Stomach (tissue), 9 donors: ENCODE results near the gene TOP2A. TPM values are rescaled to one million over a fixed set of nuclear protein-coding genes. Genes with fewer than 3 reads are reported as not detected.

ENCODE experiments used
- DNase-seq, 2 donors: peaks; one replicate each; pipeline versions ENCODE4 v3.0.0 to v3.0.0-alpha.2; 2013 to 2019
- H3K27ac ChIP-seq, 5 donors: fragments of 200-600 bp in 4 of 5; sonication (generic) in 4 of 5; one replicate each; pipeline ENCODE4 v1.5.1; 2013 to 2019; ENCODE audit warnings: mild to moderate bottlenecking in 1 of 5, moderate library complexity in 1 of 5
- H3K27me3 ChIP-seq, 3 donors: fragments of 200-600 bp; sonication (generic); one replicate each; pipeline ENCODE4 v1.5.1; 2017 to 2019; ENCODE audit warnings: mixed run types in 1 of 3
- H3K36me3 ChIP-seq, 4 donors: fragments of 200-600 bp; sonication (generic); 1 replicate in 3 of 4; 2 replicates in 1 of 4; pipeline ENCODE4 v1.5.1; 2016 to 2019
- H3K4me1 ChIP-seq, 4 donors: fragments of 200-600 bp; sonication (generic); one replicate each; pipeline ENCODE4 v1.5.1; 2016 to 2019
- H3K4me3 ChIP-seq, 4 donors: fragments of 200-600 bp; sonication (generic) in 3 of 4; one replicate each; pipeline ENCODE4 v1.5.1; 2016 to 2019; ENCODE audit warnings: mild to moderate bottlenecking in 1 of 4
- H3K9me3 ChIP-seq, 4 donors: fragments of 200-600 bp; sonication (generic); one replicate each; pipeline ENCODE4 v1.5.1; 2016 to 2019
- EP300 ChIP-seq: sonication (generic); formaldehyde crosslinking; IDR thresholded peaks from one replicate; pipeline ENCODE4 v1.6.1; 2017; ENCODE audit warnings: antibody characterized with exemption
- POLR2A ChIP-seq, 4 donors: fragments of 450-650 bp; IDR thresholded peaks; one replicate each; pipeline ENCODE4 v1.6.1; 2016; ENCODE audit warnings: antibody characterized with exemption in 4 of 4, control low read depth in 2 of 4, mild to moderate bottlenecking in 1 of 4, moderate library complexity in 1 of 4
- POLR2AphosphoS5 ChIP-seq, 3 donors: sonication (generic); formaldehyde crosslinking; IDR thresholded peaks; one replicate each; pipeline ENCODE4 v1.6.1; 2016; ENCODE audit warnings: antibody characterized with exemption in 3 of 3
- WGBS, 5 donors: extraction: QIAGEN DNeasy Blood & Tissue Kit in 3 of 5; methylation state at CpG; one replicate each; pipeline versions ENCODE4 v1.1.5 to v1.1.7; 2013 to 2018; 5-methylcytosine and 5-hydroxymethylcytosine counted together
- intact Hi-C: fragments of 100-400 bp; cut with DNase I; formaldehyde crosslinking; loops from one replicate; pipeline ENCODE4 v1.15.1; 2023; ENCODE audit warnings: low total_unique reads
- polyA plus RNA-seq, 3 donors: library from polyadenylated mRNA; stranded (reverse); fragments of 200-250 nt; gene quantifications; one replicate each; pipeline ENCODE4 v1.2.3, GENCODE V29; 2013
- total RNA-seq, 5 donors: library from RNA; depleted of rRNA; stranded (reverse); fragments of >200 nt; gene quantifications; one replicate each; pipeline versions ENCODE4 v1.1.0 to v1.2.3, GENCODE V29; 2014 to 2016
- TF ChIP-seq, protein P1 (sequence below), 7 experiments: fragments of 450-650 bp in 4 of 7; fragments of 200-600 bp in 3 of 7; sonication (generic) in 3 of 7; IDR thresholded peaks; one replicate each; pipeline ENCODE4 v1.5.1; 2016 to 2019; ENCODE audit warnings: antibody characterized with exemption in 7 of 7, control low read depth in 2 of 7, mild to moderate bottlenecking in 1 of 7
- donor health status: healthy with polysubstance abuse.
- donor health status: Bipolar disorder and iron deficiency.
- donor health status: healthy.

The TOP2A gene
- total and polyA plus RNA-seq, 8 donors = 1.2 to 129 (median 13.2) TPM

DNA sequence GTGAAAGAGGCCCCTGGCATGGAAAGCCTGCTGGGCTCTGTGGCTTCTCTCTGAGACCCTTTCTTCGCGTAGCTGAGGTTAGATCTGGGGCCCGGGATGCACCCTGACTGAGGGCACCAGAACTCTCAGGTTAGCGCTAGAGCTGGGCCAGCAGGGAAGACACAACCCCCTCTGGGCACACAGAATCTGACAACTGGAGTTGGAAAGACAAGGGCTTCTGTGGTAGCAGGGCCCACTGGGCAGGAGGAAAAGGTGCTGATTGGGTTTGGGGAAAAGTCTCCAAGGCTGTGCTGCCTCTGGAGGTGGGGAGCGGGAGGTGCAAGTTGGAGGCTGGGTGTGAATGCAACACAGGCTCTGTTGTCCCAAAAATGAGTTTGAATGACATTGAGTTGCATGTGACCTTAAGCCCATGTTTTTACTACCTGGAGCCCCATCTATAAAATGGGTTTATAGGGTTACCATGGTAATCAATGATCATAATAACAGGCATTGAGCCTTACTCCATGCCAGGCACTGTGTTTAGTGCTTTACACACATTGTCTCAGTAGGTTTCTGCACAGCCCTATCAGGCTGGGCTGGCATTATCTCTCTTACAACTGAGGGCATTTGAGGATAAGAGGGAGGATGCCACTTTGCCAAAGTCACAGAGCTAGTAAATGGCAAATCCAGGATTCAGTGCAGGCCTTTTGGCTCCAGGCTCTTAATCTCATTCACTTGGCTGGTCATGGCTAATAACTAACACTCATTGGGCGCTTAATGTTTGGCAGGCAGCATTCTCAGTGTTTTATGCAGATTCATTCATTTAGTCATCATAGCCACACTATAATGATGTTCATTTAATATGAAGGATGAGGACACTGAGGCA, 16.1 kb upstream of the TOP2A start:
- Histone ChIP-seq H3K9me3 (no peaks in the 10 kb centered on the region), H3K36me3 (no peaks in the 10 kb centered on the region), H3K27ac (peak overlapping the region in 4 of 5 donors; percentile 23 to 81 (median 56)), H3K4me3 (no peak overlapping the region), H3K27me3 (no peaks in the 10 kb centered on the region), H3K4me1 (peaks cover 0 to 31% (median 15%) of the 10 kb centered on the region in 4 donors)
- WGBS, 5 donors = 71 to 86% (median 80%) methylated on average over 6 of the region's 6 CpGs
- peak in 1 of 2 donors; percentile 42 for DNase-seq
- TF ChIP-seq POLR2AphosphoS5 (IDR thresholded peaks at IDR 0.05) = no peak
- TF ChIP-seq, protein P1, sequence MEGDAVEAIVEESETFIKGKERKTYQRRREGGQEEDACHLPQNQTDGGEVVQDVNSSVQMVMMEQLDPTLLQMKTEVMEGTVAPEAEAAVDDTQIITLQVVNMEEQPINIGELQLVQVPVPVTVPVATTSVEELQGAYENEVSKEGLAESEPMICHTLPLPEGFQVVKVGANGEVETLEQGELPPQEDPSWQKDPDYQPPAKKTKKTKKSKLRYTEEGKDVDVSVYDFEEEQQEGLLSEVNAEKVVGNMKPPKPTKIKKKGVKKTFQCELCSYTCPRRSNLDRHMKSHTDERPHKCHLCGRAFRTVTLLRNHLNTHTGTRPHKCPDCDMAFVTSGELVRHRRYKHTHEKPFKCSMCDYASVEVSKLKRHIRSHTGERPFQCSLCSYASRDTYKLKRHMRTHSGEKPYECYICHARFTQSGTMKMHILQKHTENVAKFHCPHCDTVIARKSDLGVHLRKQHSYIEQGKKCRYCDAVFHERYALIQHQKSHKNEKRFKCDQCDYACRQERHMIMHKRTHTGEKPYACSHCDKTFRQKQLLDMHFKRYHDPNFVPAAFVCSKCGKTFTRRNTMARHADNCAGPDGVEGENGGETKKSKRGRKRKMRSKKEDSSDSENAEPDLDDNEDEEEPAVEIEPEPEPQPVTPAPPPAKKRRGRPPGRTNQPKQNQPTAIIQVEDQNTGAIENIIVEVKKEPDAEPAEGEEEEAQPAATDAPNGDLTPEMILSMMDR (IDR thresholded peaks at IDR 0.05) = peak in 2 of 7 experiments; percentile 23 to 38
- intact Hi-C loops = loop anchor here (10.0 kb wide), 1 partner anchor 69 kb away; the partner anchor contains the start of gene GJD3

DNA sequence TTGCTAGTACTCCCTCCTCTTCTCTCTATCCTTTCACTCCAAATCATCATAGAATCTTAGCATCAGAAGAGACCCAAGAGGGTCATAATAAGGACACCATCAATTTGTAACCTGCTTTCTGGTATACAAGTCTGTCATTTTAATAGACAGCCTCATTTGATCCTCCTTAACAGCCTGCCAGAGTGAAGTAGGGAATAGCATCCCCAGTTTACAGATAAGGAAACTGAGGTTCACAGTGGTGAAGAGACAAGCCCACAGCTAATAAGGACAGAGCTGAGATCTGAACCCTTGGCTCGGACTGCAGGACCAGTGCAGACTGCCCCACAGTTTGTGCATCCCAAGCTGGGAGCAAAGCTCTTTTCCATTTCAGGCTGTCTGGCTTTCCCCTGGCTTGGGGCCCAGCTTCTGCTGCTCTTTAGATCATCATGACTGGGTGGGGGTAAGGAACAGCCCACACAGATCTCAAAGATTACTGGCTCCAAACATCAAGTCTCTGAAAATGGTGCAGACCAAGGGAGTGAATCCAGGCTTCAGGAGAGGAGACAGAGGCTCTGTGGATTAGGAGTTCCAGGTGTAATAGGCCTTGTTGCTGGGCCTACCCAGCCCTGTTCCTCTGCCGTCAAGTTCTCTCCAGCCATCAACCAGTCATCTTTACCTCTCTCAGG, 15.3 kb upstream of the TOP2A start:
- Histone ChIP-seq H3K36me3 (no peaks in the 10 kb centered on the region), H3K4me3 (no peak overlapping the region), H3K4me1 (peaks cover 0 to 31% (median 15%) of the 10 kb centered on the region in 4 donors), H3K9me3 (no peaks in the 10 kb centered on the region), H3K27ac (peak overlapping the region in 4 of 5 donors; percentile 23 to 81 (median 56)), H3K27me3 (no peaks in the 10 kb centered on the region)
- TF ChIP-seq POLR2AphosphoS5 (IDR thresholded peaks at IDR 0.05) (no peak), POLR2A (IDR thresholded peaks at IDR 0.05) (no peak), EP300 (no peak)
- TF ChIP-seq, protein P1 (IDR thresholded peaks at IDR 0.05) = no peak
- peak; percentile 22 to 91 for DNase-seq
- intact Hi-C loops = loop anchor here (10.0 kb wide), 1 partner anchor 68 kb away; the partner anchor contains the start of gene GJD3
- WGBS, 5 donors = 40 to 77% (median 62%) methylated on average over 2 of the region's 2 CpGs

DNA sequence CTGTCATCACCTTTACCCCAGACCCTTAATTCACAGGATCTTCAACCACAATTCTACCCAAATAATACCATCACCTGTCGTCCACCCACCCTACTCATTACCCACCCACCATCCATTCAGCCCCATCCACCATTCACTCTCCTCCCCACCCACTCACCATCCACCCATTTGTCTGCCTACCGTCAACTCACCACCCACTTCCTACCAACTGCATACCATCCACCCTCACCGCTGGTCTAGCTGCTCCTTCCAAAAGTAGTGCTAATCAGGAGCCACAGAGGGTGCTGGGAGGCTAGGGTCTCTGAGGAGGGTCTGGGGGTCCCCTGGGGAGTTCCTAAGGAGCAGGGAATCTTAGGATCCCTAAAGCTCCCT, 13.5 kb upstream of the TOP2A start:
- no peaks in the 10 kb centered on the region for H3K27me3 ChIP-seq
- no peaks in the 10 kb centered on the region for H3K9me3 ChIP-seq
- intact Hi-C loops = loop anchor here (10.0 kb wide), 1 partner anchor 66 kb away; the partner anchor contains the start of gene GJD3
- TF ChIP-seq EP300 (no peak), POLR2AphosphoS5 (IDR thresholded peaks at IDR 0.05) (no peak), POLR2A (IDR thresholded peaks at IDR 0.05) (no peak)
- TF ChIP-seq, protein P1 (IDR thresholded peaks at IDR 0.05) = no peak
- no peak overlapping the region for H3K27ac ChIP-seq
- WGBS, 5 donors = 80 to 94% (median 86%) methylated on average over 3 of the region's 3 CpGs
- H3K36me3 ChIP-seq = no peaks in the 10 kb centered on the region
- no peak for DNase-seq
- H3K4me3 ChIP-seq = no peak overlapping the region
- peaks cover 0 to 19% (median 10%) of the 10 kb centered on the region in 4 donors for H3K4me1 ChIP-seq
